Ascending aorta (tissue), 2 donors: ENCODE results near the gene RNF212B. TPM values are rescaled to one million over a fixed set of nuclear protein-coding genes. Genes with fewer than 3 reads are reported as not detected.
A peak's percentile ranks its signal among the peaks of the same experiment; 100 is the strongest.

ENCODE experiments used
- DNase-seq, 2 donors: peaks; one replicate each; pipeline ENCODE4 v3.0.0-alpha.2; 2019; ENCODE audit warnings: low spot score in 2 of 2
- H3K27ac ChIP-seq, 2 donors: fragments of 200-600 bp; sonication (generic); one replicate each; pipeline ENCODE4 v1.5.1; 2016 to 2017; ENCODE audit warnings: mild to moderate bottlenecking in 1 of 2
- H3K27me3 ChIP-seq: fragments of 200-600 bp; sonication (generic); one replicate; pipeline ENCODE4 v1.5.1; 2017
- H3K36me3 ChIP-seq, 2 donors: fragments of 200-600 bp; sonication (generic); one replicate each; pipeline ENCODE4 v1.5.1; 2016
- H3K4me1 ChIP-seq, 2 donors: fragments of 200-600 bp; sonication (generic); one replicate each; pipeline ENCODE4 v1.5.1; 2016 to 2017; ENCODE audit warnings: mild to moderate bottlenecking in 1 of 2
- H3K4me3 ChIP-seq, 2 donors: fragments of 200-600 bp; sonication (generic); one replicate each; pipeline ENCODE4 v1.5.1; 2016 to 2017; ENCODE audit warnings: mild to moderate bottlenecking in 1 of 2
- H3K9me3 ChIP-seq, 2 donors: fragments of 200-600 bp; sonication (generic); one replicate each; pipeline ENCODE4 v1.5.1; 2016
- CTCF ChIP-seq, 3 experiments: fragments of 200-600 bp in 2 of 3; fragments of 450-650 bp in 1 of 3; sonication (generic) in 2 of 3; IDR thresholded peaks; one replicate each; pipeline ENCODE4 v1.5.1; 2016 to 2019; ENCODE audit warnings: antibody characterized with exemption in 3 of 3, mild to moderate bottlenecking in 1 of 3, moderate library complexity in 1 of 3
- intact Hi-C: fragments of 100-400 bp; cut with DNase I; formaldehyde crosslinking; loops from one replicate; pipeline ENCODE4 v1.15.1; 2023
- total RNA-seq: library from RNA; depleted of rRNA; stranded (reverse); fragments of >200 nt; gene quantifications from one replicate; pipeline ENCODE4 v1.1.0, GENCODE V29; 2016

The RNF212B gene
- total RNA-seq, 1 donor from 2014 or later, result not detected

GRCh38 chr14:23285530-23286019 lies 47.8 kb downstream of the RNF212B start:
- Histone ChIP-seq H3K9me3 (no peaks in the 10 kb centered on the region), H3K27ac (peak overlapping the region; percentile 93 to 99), H3K4me1 (peaks cover 0 to 11% of the 10 kb centered on the region in 2 donors), H3K27me3 (no peaks in the 10 kb centered on the region), H3K36me3 (no peaks in the 10 kb centered on the region), H3K4me3 (peak overlapping the region; percentile 78 to 100)
- intact Hi-C loops, result loop anchor here (1.0 to 5.0 kb wide), 5 partner anchors 10 to 188 kb away; partner anchors contain the start of genes ACIN1, C14orf119, EFS and PABPN1
- no peak for DNase-seq
- no peak for TF ChIP-seq CTCF (IDR thresholded peaks at IDR 0.05)

- peaks cover 0 to 11% of the 10 kb centered on the region in 2 donors for H3K4me1 ChIP-seq
- peak within 1 kb of the TSS; percentile 95 to 99 for H3K27ac ChIP-seq
- peak; percentile 99 to 100 for DNase-seq
- no peaks in the 10 kb centered on the region for H3K9me3 ChIP-seq
- intact Hi-C loops, result loop anchor here (1.0 to 5.0 kb wide), 5 partner anchors 9 to 189 kb away; partner anchors contain the start of genes ACIN1, C14orf119, EFS and PABPN1
- peak in 2 of 3 experiments; percentile 10 for TF ChIP-seq CTCF (IDR thresholded peaks at IDR 0.05)
- peak within 1 kb of the TSS; percentile 78 to 100 for H3K4me3 ChIP-seq
- H3K36me3 ChIP-seq, result no peaks in the 10 kb centered on the region
- H3K27me3 ChIP-seq, result no peaks in the 10 kb centered on the region
Measured at GRCh38 chr14:23286020-23286901, 48.5 kb downstream of the RNF212B start, which contains the start of gene HOMEZ. Gene HOMEZ (minus strand): TSS chr14:23286132. CDS start chr14:23285952, 180 bp downstream.

GRCh38 chr14:23286902-23287479 lies 49.3 kb downstream of the RNF212B start:
- H3K27ac ChIP-seq, result peak overlapping the region; percentile 95 to 99
- intact Hi-C loops, result loop anchor here (1.0 to 5.0 kb wide), 5 partner anchors 8 to 190 kb away; partner anchors contain the start of genes ACIN1, C14orf119, EFS and PABPN1
- no peak for TF ChIP-seq CTCF (IDR thresholded peaks at IDR 0.05)

GRCh38 chr14:23294734-23295561 lies 57.2 kb downstream of the RNF212B start:
- no peak for DNase-seq
- Histone ChIP-seq H3K4me3 (peak overlapping the region in 1 of 2 donors; percentile 26), H3K36me3 (peaks cover 0 to 3% of the 10 kb centered on the region in 2 donors), H3K27ac (no peak overlapping the region), H3K27me3 (no peaks in the 10 kb centered on the region), H3K9me3 (no peaks in the 10 kb centered on the region), H3K4me1 (peaks cover 5 to 10% of the 10 kb centered on the region in 2 donors)
- TF ChIP-seq CTCF (IDR thresholded peaks at IDR 0.05), result peak; percentile 59 to 89 (median 81)
- intact Hi-C loops, result loop anchor here (1.0 kb wide), 2 partner anchors 9 to 30 kb away; partner anchors contain the start of gene HOMEZ

More at GRCh38 chr14:23286902-23287479, 49.3 kb downstream of the RNF212B start:
- Histone ChIP-seq H3K4me1 (peaks cover 0 to 11% of the 10 kb centered on the region in 2 donors), H3K36me3 (no peaks in the 10 kb centered on the region), H3K4me3 (peak overlapping the region; percentile 67 to 100), H3K9me3 (no peaks in the 10 kb centered on the region), H3K27me3 (no peaks in the 10 kb centered on the region)
- no peak for DNase-seq
